ENCODE measurements around the gene FOXD1.
"Not testable (repeated sequence)": the region's sequence is repeated elsewhere in the genome, so short reads cannot be mapped to it uniquely, and the experiment has no call there.

The FOXD1 gene

GRCh38 chr5:73448463-73449136, at the start of gene FOXD1:
Gene FOXD1, minus strand, starts transcription at chr5:73448777. Its CDS starts 415 bp downstream, at chr5:73448362.
- no peak for DNase-seq (ENCODE audit: low read depth in 2 of 2, low spot score in 1 of 2)

- DNase-seq (ENCODE audit: low read depth in 2 of 2, low spot score in 1 of 2), result no peak
Measured at GRCh38 chr5:73497497-73498056, 49.0 kb upstream of the FOXD1 start.

GRCh38 chr5:73496984-73497457, 48.4 kb upstream of the FOXD1 start:
- DNase-seq (ENCODE audit: low read depth in 2 of 2, low spot score in 1 of 2), result no peak

GRCh38 chr5:73495772-73496335, 47.3 kb upstream of the FOXD1 start:
- DNase-seq (ENCODE audit: low read depth in 2 of 2, low spot score in 1 of 2), result no peak

- no peak for DNase-seq (ENCODE audit: low read depth in 2 of 2, low spot score in 1 of 2)
Measured at GRCh38 chr5:73494721-73495120, 46.1 kb upstream of the FOXD1 start.

- DNase-seq (ENCODE audit: low read depth in 2 of 2, low spot score in 1 of 2), result no peak
Measured at GRCh38 chr5:73493421-73493820, 44.8 kb upstream of the FOXD1 start.

GRCh38 chr5:73491155-73491554, 42.6 kb upstream of the FOXD1 start:
- DNase-seq (ENCODE audit: low read depth in 2 of 2, low spot score in 1 of 2), result no peak

- no peak for DNase-seq (ENCODE audit: low read depth in 2 of 2, low spot score in 1 of 2)
Measured at GRCh38 chr5:73490088-73490487, 41.5 kb upstream of the FOXD1 start.

- no peak for DNase-seq (ENCODE audit: low read depth in 2 of 2, low spot score in 1 of 2)
Measured at GRCh38 chr5:73488806-73489205, 40.2 kb upstream of the FOXD1 start.

GRCh38 chr5:73487815-73488214, 39.2 kb upstream of the FOXD1 start:
- DNase-seq (ENCODE audit: low read depth in 2 of 2, low spot score in 1 of 2), result no peak

GRCh38 chr5:73487257-73487656, 38.7 kb upstream of the FOXD1 start:
- DNase-seq (ENCODE audit: low read depth in 2 of 2, low spot score in 1 of 2), result not testable (repeated sequence)

GRCh38 chr5:73486119-73486899, 37.7 kb upstream of the FOXD1 start:
- DNase-seq (ENCODE audit: low read depth in 2 of 2, low spot score in 1 of 2), result no peak

- no peak for DNase-seq (ENCODE audit: low read depth in 2 of 2, low spot score in 1 of 2)
Measured at GRCh38 chr5:73485715-73486114, 37.1 kb upstream of the FOXD1 start.

- DNase-seq (ENCODE audit: low read depth in 2 of 2, low spot score in 1 of 2), result no peak
Measured at GRCh38 chr5:73484511-73484910, 35.9 kb upstream of the FOXD1 start.

GRCh38 chr5:73483676-73484075, 35.1 kb upstream of the FOXD1 start:
- DNase-seq (ENCODE audit: low read depth in 2 of 2, low spot score in 1 of 2), result no peak

GRCh38 chr5:73482383-73483136, 34.0 kb upstream of the FOXD1 start:
- DNase-seq (ENCODE audit: low read depth in 2 of 2, low spot score in 1 of 2), result no peak

- no peak for DNase-seq (ENCODE audit: low read depth in 2 of 2, low spot score in 1 of 2)
Measured at GRCh38 chr5:73480500-73480899, 31.9 kb upstream of the FOXD1 start.

GRCh38 chr5:73472116-73472515, 23.5 kb upstream of the FOXD1 start:
- no peak for DNase-seq (ENCODE audit: low read depth in 2 of 2, low spot score in 1 of 2)

GRCh38 chr5:73471654-73472053, 23.1 kb upstream of the FOXD1 start:
- DNase-seq (ENCODE audit: low read depth in 2 of 2, low spot score in 1 of 2), result no peak

- no peak for DNase-seq (ENCODE audit: low read depth in 2 of 2, low spot score in 1 of 2)
Measured at GRCh38 chr5:73469878-73470277, 21.3 kb upstream of the FOXD1 start.

GRCh38 chr5:73468638-73469037, 20.1 kb upstream of the FOXD1 start:
- DNase-seq (ENCODE audit: low read depth in 2 of 2, low spot score in 1 of 2), result not testable (repeated sequence)

All from stimulated activated CD8-positive, alpha-beta memory T cell treated with anti-CD3 and anti-CD28 coated beads, Interleukin-4, amount 100 ng/mL, for 1 hour (primary cell).